H9 (cell line): Measurements from ENCODE around the gene PEX16. TPM values are rescaled to one million over a fixed set of nuclear protein-coding genes. Genes with fewer than 3 reads are reported as not detected.

Experiments
- DNase-seq: peaks from one replicate; pipeline ENCODE4 v3.0.0-alpha.2; 2017
- H2AFZ ChIP-seq: one replicate; pipeline ENCODE4 v1.6.1; 2013; ENCODE audit warnings: mild to moderate bottlenecking, low read length, control low read depth, moderate library complexity
- H2AK5ac ChIP-seq: 2 replicates; pipeline ENCODE4 v1.6.1; 2013; ENCODE audit warnings: low read length, control low read depth, mixed read lengths; ENCODE audit not compliant: insufficient read length
- H2BK120ac ChIP-seq: one replicate; pipeline ENCODE4 v1.6.1; 2013; ENCODE audit warnings: low read depth, mild to moderate bottlenecking, low read length, control low read depth, inconsistent platforms; ENCODE audit not compliant: poor library complexity, severe bottlenecking
- H2BK12ac ChIP-seq: 2 replicates; pipeline ENCODE4 v1.6.1; 2013; ENCODE audit warnings: low read length, control low read depth, mixed read lengths, low read depth; ENCODE audit not compliant: insufficient read length
- H2BK15ac ChIP-seq: 2 replicates; pipeline ENCODE4 v1.6.1; 2013; ENCODE audit warnings: low read depth, low read length, control low read depth
- H2BK20ac ChIP-seq: one replicate; pipeline ENCODE4 v1.6.1; 2013; ENCODE audit warnings: low read depth, mild to moderate bottlenecking, low read length, control low read depth, inconsistent platforms; ENCODE audit not compliant: poor library complexity, severe bottlenecking
- H2BK5ac ChIP-seq: 2 replicates; pipeline ENCODE4 v1.6.1; 2013; ENCODE audit warnings: low read length, control low read depth, mixed read lengths; ENCODE audit not compliant: insufficient read length
- H3K14ac ChIP-seq: 2 replicates; pipeline ENCODE4 v1.6.1; 2013; ENCODE audit warnings: low read length, control low read depth; ENCODE audit not compliant: insufficient read depth
- H3K18ac ChIP-seq: 2 replicates; pipeline ENCODE4 v1.6.1; 2013; ENCODE audit warnings: low read depth, mild to moderate bottlenecking, mixed read lengths, low read length, control low read depth; ENCODE audit not compliant: insufficient read length
- H3K23ac ChIP-seq: 2 replicates; pipeline ENCODE4 v1.6.1; 2013; ENCODE audit warnings: low read length, control low read depth, mixed read lengths, low read depth; ENCODE audit not compliant: insufficient read length
- H3K23me2 ChIP-seq: 2 replicates; pipeline ENCODE4 v1.6.1; 2013; ENCODE audit warnings: low read depth, mild to moderate bottlenecking, mixed read lengths, low read length, control low read depth; ENCODE audit not compliant: insufficient read length, poor library complexity, severe bottlenecking
- H3K27ac ChIP-seq: 2 replicates; pipeline ENCODE4 v1.5.1; 2013; ENCODE audit warnings: low read length, control low read depth, mixed read lengths, low read depth; ENCODE audit not compliant: insufficient read length
- H3K27me3 ChIP-seq: 2 replicates; pipeline ENCODE4 v1.6.1; 2013; ENCODE audit warnings: low read length, control low read depth, inconsistent platforms; ENCODE audit not compliant: insufficient read depth
- H3K4ac ChIP-seq: 2 replicates; pipeline ENCODE4 v1.6.1; 2013; ENCODE audit warnings: low read depth, mild to moderate bottlenecking, control low read depth, inconsistent platforms, low read length, moderate library complexity
- H3K4me1 ChIP-seq: 2 replicates; pipeline ENCODE4 v1.6.1; 2013; ENCODE audit warnings: low read length, control low read depth, inconsistent platforms; ENCODE audit not compliant: insufficient read depth
- H3K4me2 ChIP-seq: 2 replicates; pipeline ENCODE4 v1.6.1; 2013; ENCODE audit warnings: low read length, control low read depth, mixed read lengths; ENCODE audit not compliant: insufficient read length, insufficient read depth
- H3K56ac ChIP-seq: 2 replicates; pipeline ENCODE4 v1.6.1; 2013; ENCODE audit warnings: low read depth, mild to moderate bottlenecking, mixed read lengths, low read length, control low read depth; ENCODE audit not compliant: insufficient read length
- H3K79me1 ChIP-seq: 2 replicates; pipeline ENCODE4 v1.6.1; 2013; ENCODE audit warnings: low read depth, mild to moderate bottlenecking, moderate library complexity, low read length, control low read depth, inconsistent platforms; ENCODE audit not compliant: insufficient read depth, poor library complexity, severe bottlenecking
- H3K79me2 ChIP-seq: 2 replicates; pipeline ENCODE4 v1.6.1; 2013; ENCODE audit warnings: low read length, control low read depth, inconsistent platforms; ENCODE audit not compliant: insufficient read depth
- H3K9ac ChIP-seq: 2 replicates; pipeline ENCODE4 v1.6.1; 2013; ENCODE audit warnings: low read length, control low read depth, mixed read lengths; ENCODE audit not compliant: insufficient read length; ENCODE audit errors: extremely low read depth
- H3K9me3 ChIP-seq: one replicate; pipeline ENCODE4 v1.6.1; 2013; ENCODE audit warnings: low read depth, low read length, inconsistent platforms; ENCODE audit not compliant: control insufficient read depth
- H3T11ph ChIP-seq: one replicate; pipeline ENCODE4 v1.6.1; 2013; ENCODE audit warnings: mild to moderate bottlenecking, low read length, control low read depth, inconsistent platforms
- H4K20me1 ChIP-seq: one replicate; pipeline ENCODE4 v1.6.1; 2013; ENCODE audit not compliant: control insufficient read depth, insufficient read length, insufficient read depth
- H4K5ac ChIP-seq: 2 replicates; pipeline ENCODE4 v1.6.1; 2013; ENCODE audit warnings: low read depth, mild to moderate bottlenecking, mixed read lengths, low read length, control low read depth; ENCODE audit not compliant: insufficient read length
- H4K8ac ChIP-seq: replicated peaks from 2 replicates; pipeline ENCODE4 v1.6.1; 2013; ENCODE audit warnings: low read length, control low read depth, mixed read lengths, low read depth; ENCODE audit not compliant: insufficient read length
- H4K91ac ChIP-seq: 2 replicates; pipeline ENCODE4 v1.6.1; 2013; ENCODE audit warnings: low read depth, mild to moderate bottlenecking, moderate library complexity, mixed read lengths, low read length, control low read depth; ENCODE audit not compliant: insufficient read length
- H3K27ac Mint-ChIP-seq, 3 experiments: 2 replicates in 2 of 3; 3 replicates in 1 of 3; pipeline ENCODE4 v1.8.0; 2020 to 2021; ENCODE audit warnings: mixed read lengths in 3 of 3, mild to moderate bottlenecking in 1 of 3, moderate library complexity in 1 of 3
- H3K27me3 Mint-ChIP-seq: 2 replicates; pipeline ENCODE4 v1.8.0; 2021; ENCODE audit warnings: low read depth, mild to moderate bottlenecking, moderate library complexity, mixed read lengths
- H3K36me3 Mint-ChIP-seq, 3 experiments: 2 replicates in 2 of 3; 3 replicates in 1 of 3; pipeline ENCODE4 v1.8.0; 2020 to 2021; ENCODE audit warnings: low read depth in 3 of 3, mixed read lengths in 3 of 3; ENCODE audit not compliant: insufficient read depth in 1 of 3
- H3K4me1 Mint-ChIP-seq, 2 experiments: 2 replicates each; pipeline ENCODE4 v1.8.0; 2020; ENCODE audit warnings: mixed read lengths in 2 of 2
- H3K4me3 Mint-ChIP-seq, 2 experiments: 2 replicates in 1 of 2; 3 replicates in 1 of 2; pipeline ENCODE4 v1.8.0; 2020 to 2021; ENCODE audit warnings: mild to moderate bottlenecking in 2 of 2, mixed read lengths in 2 of 2, moderate library complexity in 1 of 2
- H3K9me3 Mint-ChIP-seq, 2 experiments: 2 replicates in 1 of 2; 3 replicates in 1 of 2; pipeline ENCODE4 v1.8.0; 2020; ENCODE audit warnings: mild to moderate bottlenecking in 2 of 2, mixed read lengths in 2 of 2, moderate library complexity in 1 of 2
- CTCF ChIP-seq: fragments of 200-600 bp; sonication (generic); conservative IDR thresholded peaks from 3 replicates; pipeline ENCODE4 v1.8.0; 2021; ENCODE audit warnings: antibody characterized with exemption, mild to moderate bottlenecking
- WGBS: extraction: QIAGEN DNeasy Blood & Tissue Kit; methylation state at CpG from one replicate; pipeline ENCODE4 v1.1.7; 2013; ENCODE audit warnings: missing lambda C conversion rate, low lambda C conversion rate, mixed read lengths; ENCODE audit not compliant: insufficient read length; ENCODE audit errors: extremely low coverage; 5-methylcytosine and 5-hydroxymethylcytosine counted together
- total RNA-seq: library from RNA; stranded (reverse); gene quantifications from 2 replicates; pipeline ENCODE4 v1.2.1, GENCODE V29; 2021

Gene PEX16
- total RNA-seq, 1 experiment from 2014 or later, result 30.8 TPM

DNA sequence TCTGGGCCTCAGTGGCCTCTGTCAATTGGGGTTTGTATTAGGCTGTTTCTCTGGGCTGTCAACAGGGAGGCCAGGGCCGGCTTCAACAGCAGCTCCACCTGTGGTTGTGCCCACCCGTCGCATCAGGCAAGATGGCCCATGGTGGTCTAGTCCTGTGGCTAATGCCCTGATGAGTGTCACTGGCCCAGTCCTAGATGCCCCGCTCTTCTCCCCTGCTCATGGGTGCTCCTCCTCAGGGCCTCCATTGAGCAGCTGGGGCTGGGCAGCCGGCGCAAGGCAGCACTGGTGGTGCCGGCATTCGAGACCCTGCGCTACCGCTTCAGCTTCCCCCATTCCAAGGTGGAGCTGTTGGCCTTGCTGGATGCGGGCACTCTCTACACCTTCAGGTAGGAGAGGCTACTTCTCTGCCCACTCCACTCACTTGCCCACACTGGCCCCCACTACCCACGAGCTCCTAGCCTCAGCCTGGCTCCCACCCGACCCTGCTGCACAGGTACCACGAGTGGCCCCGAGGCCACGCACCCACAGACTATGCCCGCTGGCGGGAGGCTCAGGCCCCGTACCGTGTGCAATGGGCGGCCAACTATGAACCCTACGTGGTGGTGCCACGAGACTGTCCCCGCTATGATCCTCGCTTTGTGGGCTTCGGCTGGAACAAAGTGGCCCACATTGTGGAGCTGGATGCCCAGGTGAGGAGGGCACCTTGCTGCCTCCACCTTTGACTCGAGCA, 10.2 kb upstream of the PEX16 start:
- Histone ChIP-seq H2BK15ac (no peak overlapping the region), H3T11ph (no peak overlapping the region), H3K14ac (no peak overlapping the region), H2AK5ac (no peak overlapping the region), H3K4me2 (no peak overlapping the region), H3K4me1 (no peaks in the 10 kb centered on the region), H2AFZ (no peak overlapping the region), H3K27me3 (no peaks in the 10 kb centered on the region), H4K20me1 (no peaks in the 10 kb centered on the region), H3K23me2 (peaks cover 5% of the 10 kb centered on the region), H4K5ac (no peak overlapping the region), H2BK20ac (no peak overlapping the region), H3K27ac (no peak overlapping the region), H3K9me3 (no peaks in the 10 kb centered on the region), H4K8ac (no peak overlapping the region), H3K79me1 (no peaks in the 10 kb centered on the region), H3K18ac (no peak overlapping the region), H2BK5ac (no peak overlapping the region), H3K23ac (no peak overlapping the region), H3K79me2 (no peaks in the 10 kb centered on the region; the same call in 1 of the 2 replicates), H4K91ac (no peak overlapping the region), H3K56ac (no peak overlapping the region), H2BK120ac (no peak overlapping the region), H2BK12ac (no peak overlapping the region), H3K9ac (no peak overlapping the region), H3K4ac (no peak overlapping the region)
- TF ChIP-seq CTCF, result no peak
- Mint-ChIP-seq H3K36me3 (peaks cover 22 to 65% (median 63%) of the 10 kb centered on the region in 3 experiments), H3K27ac (peak overlapping the region in 1 of 3 experiments; percentile 30; a peak in 1 of 7 replicates), H3K4me3 (no peak overlapping the region), H3K4me1 (peaks cover 11 to 17% of the 10 kb centered on the region in 2 experiments), H3K27me3 (peaks cover 2% of the 10 kb centered on the region; the same call in 1 of the 2 replicates), H3K9me3 (no peaks in the 10 kb centered on the region)
- DNase-seq, result peak; percentile 24
- WGBS, result no CpG with 5 or more reads among the region's 27 CpGs
